22Rv1 (cell line): ENCODE results near the gene CRTC2.

Experiments used
- ZFX ChIP-seq: fragments of 450-650 bp; IDR thresholded peaks from 2 replicates; pipeline ENCODE4 v1.6.1; 2017; ENCODE audit warnings: antibody characterized with exemption, borderline replicate concordance
- TF ChIP-seq, protein P1 (sequence below): fragments of 450-650 bp; IDR thresholded peaks from 2 replicates; pipeline ENCODE4 v1.5.1; 2017; ENCODE audit warnings: mild to moderate bottlenecking

DNA sequence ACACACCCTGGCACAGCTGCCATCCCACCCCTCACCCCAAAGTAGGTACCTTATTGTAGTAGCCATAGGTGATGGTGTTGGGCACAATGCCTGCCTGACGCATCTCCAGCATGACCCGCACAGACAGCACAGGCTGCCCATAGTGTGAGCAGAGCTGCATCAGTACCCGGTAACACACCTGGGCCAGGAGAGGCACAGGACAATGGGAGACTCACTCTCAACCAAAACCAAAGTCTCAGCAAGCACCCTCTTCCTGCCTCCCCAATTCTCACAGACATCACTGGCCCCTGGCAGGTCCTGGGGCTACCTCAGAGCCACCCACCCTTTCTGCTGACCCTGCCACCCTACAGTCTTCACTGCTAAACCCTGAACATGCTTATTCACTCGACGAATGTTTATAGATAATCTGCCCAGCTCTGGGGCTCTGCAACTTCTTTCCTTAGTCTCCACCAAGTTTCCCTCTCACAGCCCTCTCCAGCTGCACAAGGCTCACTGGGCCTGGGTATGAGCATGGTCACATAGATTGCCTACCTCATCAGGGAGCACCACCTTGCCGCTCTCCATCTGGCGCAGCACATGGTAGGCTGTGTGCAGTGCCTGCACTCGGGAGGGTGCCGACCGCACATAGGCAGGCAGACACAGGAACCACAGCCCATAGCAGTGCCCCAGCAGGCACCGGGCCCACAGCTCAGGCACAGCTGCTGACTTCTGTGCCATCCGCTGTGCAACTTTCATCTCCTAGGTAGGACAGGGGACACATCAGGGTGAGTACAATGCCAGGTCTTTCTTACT is 22.2 kb downstream of the CRTC2 start:
- no peak for TF ChIP-seq ZFX
- TF ChIP-seq, protein P1, sequence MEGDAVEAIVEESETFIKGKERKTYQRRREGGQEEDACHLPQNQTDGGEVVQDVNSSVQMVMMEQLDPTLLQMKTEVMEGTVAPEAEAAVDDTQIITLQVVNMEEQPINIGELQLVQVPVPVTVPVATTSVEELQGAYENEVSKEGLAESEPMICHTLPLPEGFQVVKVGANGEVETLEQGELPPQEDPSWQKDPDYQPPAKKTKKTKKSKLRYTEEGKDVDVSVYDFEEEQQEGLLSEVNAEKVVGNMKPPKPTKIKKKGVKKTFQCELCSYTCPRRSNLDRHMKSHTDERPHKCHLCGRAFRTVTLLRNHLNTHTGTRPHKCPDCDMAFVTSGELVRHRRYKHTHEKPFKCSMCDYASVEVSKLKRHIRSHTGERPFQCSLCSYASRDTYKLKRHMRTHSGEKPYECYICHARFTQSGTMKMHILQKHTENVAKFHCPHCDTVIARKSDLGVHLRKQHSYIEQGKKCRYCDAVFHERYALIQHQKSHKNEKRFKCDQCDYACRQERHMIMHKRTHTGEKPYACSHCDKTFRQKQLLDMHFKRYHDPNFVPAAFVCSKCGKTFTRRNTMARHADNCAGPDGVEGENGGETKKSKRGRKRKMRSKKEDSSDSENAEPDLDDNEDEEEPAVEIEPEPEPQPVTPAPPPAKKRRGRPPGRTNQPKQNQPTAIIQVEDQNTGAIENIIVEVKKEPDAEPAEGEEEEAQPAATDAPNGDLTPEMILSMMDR, result no peak
